Stimulated activated CD8-positive, alpha-beta memory T cell treated with anti-CD3 and anti-CD28 coated beads, Interleukin-7, amount 100 ng/mL, for 48 hours (primary cell): ENCODE data around the gene HEXIM1.
A peak's percentile ranks its signal among the peaks of the same experiment; 100 is the strongest.

ENCODE experiments used
- DNase-seq, 2 donors: peaks; one replicate each; pipeline ENCODE4 v3.0.0-alpha.2; 2020; ENCODE audit warnings: low read depth in 1 of 2; ENCODE audit errors: extremely low read depth in 1 of 2

The HEXIM1 gene

GRCh38 chr17:45128989-45129388, 19.3 kb upstream of the HEXIM1 start:
- no peak for DNase-seq

GRCh38 chr17:45129426-45129939, 18.8 kb upstream of the HEXIM1 start:
- DNase-seq = no peak

- no peak for DNase-seq
These were observed 18.2 kb upstream of the HEXIM1 start for GRCh38 chr17:45129940-45130680.

- DNase-seq = no peak
These were observed 17.3 kb upstream of the HEXIM1 start for GRCh38 chr17:45130681-45131615.

GRCh38 chr17:45131616-45132319, 16.5 kb upstream of the HEXIM1 start:
- DNase-seq = peak in 1 of 2 donors; percentile 19

- DNase-seq = no peak
These were observed 16.0 kb upstream of the HEXIM1 start, which contains the start of gene PLCD3 for GRCh38 chr17:45132320-45132571. PLCD3 (minus strand) TSS chr17:45132515; CDS start chr17:45132410, 105 bp downstream.

GRCh38 chr17:45132572-45133463, 15.5 kb upstream of the HEXIM1 start:
- peak; percentile 44 to 45 for DNase-seq

- peak; percentile 91 to 93 for DNase-seq
These were observed 12.9 kb upstream of the HEXIM1 start, which contains the start of gene ACBD4 for GRCh38 chr17:45135192-45135977. ACBD4 (plus strand) TSS chr17:45135687; CDS start chr17:45136145, 458 bp downstream.

- DNase-seq = no peak
These were observed 12.1 kb upstream of the HEXIM1 start for GRCh38 chr17:45135978-45136791.

GRCh38 chr17:45136846-45137560, 11.3 kb upstream of the HEXIM1 start:
- DNase-seq = no peak

- no peak for DNase-seq
These were observed 10.5 kb upstream of the HEXIM1 start for GRCh38 chr17:45137561-45138305.

GRCh38 chr17:45138911-45139532, 9.3 kb upstream of the HEXIM1 start:
- no peak for DNase-seq

GRCh38 chr17:45139533-45139920, 8.7 kb upstream of the HEXIM1 start:
- no peak for DNase-seq

- no peak for DNase-seq
These were observed 5.1 kb upstream of the HEXIM1 start for GRCh38 chr17:45143094-45143670.

GRCh38 chr17:45143767-45144198, 4.5 kb upstream of the HEXIM1 start:
- no peak for DNase-seq
